Activated CD4-positive, alpha-beta T cell treated with anti-CD3 and anti-CD28 coated beads, Interleukin-2, Interleukin-6, amounts not matched to agents 100 ng/mL and 50 ng/mL, durations not matched to agents 16 hours and 8 hours (primary cell): ENCODE data around the gene CCDC182.

Experiments used
- DNase-seq: peaks from one replicate; pipeline ENCODE4 v3.0.0-alpha.2; 2020

CCDC182 gene

GRCh38 chr17:57696050-57696449 is 49.0 kb downstream of the CCDC182 start:
- no peak for DNase-seq
